Measurements from ENCODE around the gene CLRN2.

The CLRN2 gene

DNA sequence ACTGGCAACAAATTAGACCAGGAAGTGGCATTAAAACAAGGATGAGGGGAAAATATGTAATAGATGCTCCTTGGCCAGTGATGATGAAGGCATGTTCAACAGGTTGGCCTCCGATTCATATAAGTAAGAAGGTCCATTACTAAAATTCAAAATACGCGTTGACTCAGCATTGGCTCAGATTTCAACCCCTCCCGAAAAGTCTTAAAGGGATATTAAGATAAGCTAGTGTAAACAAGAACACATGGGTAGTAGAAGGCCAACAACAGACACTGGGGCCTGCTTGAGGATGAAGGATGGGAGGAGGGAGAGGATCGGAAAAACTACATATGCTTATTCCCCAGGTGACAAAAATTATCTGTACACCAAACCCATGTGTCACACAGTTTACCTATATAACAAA is 42.9 kb downstream of the CLRN2 start:
- no peak for DNase-seq (ENCODE audit: extremely low read depth, low read depth)
- TF ChIP-seq, protein P1, sequence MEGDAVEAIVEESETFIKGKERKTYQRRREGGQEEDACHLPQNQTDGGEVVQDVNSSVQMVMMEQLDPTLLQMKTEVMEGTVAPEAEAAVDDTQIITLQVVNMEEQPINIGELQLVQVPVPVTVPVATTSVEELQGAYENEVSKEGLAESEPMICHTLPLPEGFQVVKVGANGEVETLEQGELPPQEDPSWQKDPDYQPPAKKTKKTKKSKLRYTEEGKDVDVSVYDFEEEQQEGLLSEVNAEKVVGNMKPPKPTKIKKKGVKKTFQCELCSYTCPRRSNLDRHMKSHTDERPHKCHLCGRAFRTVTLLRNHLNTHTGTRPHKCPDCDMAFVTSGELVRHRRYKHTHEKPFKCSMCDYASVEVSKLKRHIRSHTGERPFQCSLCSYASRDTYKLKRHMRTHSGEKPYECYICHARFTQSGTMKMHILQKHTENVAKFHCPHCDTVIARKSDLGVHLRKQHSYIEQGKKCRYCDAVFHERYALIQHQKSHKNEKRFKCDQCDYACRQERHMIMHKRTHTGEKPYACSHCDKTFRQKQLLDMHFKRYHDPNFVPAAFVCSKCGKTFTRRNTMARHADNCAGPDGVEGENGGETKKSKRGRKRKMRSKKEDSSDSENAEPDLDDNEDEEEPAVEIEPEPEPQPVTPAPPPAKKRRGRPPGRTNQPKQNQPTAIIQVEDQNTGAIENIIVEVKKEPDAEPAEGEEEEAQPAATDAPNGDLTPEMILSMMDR (IDR thresholded peaks at IDR 0.05; ENCODE audit: low read depth, low read length) = no peak

DNA sequence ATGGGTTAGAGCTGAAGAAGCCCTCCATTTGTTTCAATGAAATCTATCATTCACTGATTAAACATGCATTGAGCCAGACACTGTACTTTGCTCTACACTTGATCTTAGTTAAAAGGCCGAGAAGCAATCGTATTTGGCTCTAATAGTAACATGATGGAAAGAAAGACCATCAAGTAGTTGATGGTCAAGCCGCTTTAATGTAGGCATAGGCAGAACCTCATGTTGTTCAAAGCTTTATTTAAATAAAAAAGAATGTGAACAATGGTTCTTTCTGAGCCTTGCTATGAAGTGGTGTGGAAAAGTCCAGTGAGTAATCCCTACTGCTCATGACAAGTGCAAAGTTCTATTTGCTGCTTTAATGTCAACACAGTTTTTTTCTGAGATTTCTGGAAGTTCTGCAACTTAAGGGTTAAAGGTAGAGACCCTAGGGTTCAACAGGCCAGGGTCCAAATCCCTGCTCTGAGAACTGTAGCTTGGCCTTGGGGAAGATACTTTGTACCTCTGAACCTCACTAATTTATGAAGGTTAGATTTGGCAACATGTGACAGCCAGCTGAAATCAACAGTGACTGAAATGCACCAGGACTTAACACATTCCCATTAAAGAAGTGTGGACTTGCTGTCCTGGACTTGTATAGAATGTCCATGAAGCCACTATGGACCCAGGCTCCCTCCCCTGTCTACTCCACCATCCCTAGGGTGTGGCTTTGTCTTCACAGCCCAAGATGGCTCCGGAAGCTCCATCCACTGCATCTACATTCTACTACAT is 44.2 kb downstream of the CLRN2 start:
- TF ChIP-seq, protein P1 (IDR thresholded peaks at IDR 0.05; ENCODE audit: low read depth, low read length) = no peak
- no peak for DNase-seq (ENCODE audit: extremely low read depth, low read depth)

DNA sequence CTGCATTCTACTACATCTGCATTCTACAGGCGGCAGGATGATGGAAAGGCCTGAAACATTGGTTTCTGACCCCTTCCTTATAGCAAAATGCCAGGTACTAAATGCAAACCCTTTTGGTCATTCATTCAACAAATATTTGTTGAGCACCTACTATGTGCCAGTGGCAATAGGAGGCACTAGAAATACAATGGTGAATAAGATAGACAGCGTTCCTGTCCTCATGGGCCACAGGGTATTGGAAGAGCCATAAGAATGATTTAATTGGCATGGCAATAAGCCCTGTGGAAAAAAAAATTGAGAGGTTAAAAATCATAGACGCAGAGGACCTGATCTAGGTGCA is 44.7 kb downstream of the CLRN2 start:
- no peak for DNase-seq (ENCODE audit: extremely low read depth, low read depth)
- TF ChIP-seq, protein P1 (IDR thresholded peaks at IDR 0.05; ENCODE audit: low read depth, low read length) = no peak

DNA sequence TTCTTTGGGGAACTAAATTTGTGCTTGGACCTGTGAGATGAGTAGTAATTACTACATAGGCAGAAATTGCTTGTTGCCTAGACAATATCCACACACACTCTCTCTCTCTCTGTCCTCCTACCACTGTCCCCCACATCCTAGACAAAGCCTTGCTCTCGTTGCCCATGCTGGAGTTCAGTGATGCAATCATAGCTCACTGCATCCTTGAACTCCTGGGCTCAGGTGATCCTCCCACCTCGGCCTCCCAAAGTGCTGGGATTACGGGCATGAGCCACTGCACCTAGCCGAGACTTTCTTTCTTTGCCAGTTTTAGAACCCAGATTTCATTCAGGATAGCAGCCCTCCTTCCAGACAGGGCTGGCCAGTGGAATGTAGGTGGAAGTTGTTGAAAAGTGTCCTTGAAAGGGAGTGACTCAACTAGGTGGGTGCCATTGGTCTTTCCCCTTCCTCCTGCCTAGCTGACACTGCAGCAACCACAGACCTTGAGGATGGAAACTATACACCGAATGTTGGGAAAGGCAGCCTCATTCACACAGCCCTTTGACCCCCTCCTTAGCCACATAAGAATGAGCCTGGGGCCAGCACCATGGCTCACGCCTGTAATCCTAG is 45.2 kb downstream of the CLRN2 start:
- DNase-seq (ENCODE audit: extremely low read depth, low read depth) = no peak
- TF ChIP-seq, protein P1 (IDR thresholded peaks at IDR 0.05; ENCODE audit: low read depth, low read length) = no peak

DNA sequence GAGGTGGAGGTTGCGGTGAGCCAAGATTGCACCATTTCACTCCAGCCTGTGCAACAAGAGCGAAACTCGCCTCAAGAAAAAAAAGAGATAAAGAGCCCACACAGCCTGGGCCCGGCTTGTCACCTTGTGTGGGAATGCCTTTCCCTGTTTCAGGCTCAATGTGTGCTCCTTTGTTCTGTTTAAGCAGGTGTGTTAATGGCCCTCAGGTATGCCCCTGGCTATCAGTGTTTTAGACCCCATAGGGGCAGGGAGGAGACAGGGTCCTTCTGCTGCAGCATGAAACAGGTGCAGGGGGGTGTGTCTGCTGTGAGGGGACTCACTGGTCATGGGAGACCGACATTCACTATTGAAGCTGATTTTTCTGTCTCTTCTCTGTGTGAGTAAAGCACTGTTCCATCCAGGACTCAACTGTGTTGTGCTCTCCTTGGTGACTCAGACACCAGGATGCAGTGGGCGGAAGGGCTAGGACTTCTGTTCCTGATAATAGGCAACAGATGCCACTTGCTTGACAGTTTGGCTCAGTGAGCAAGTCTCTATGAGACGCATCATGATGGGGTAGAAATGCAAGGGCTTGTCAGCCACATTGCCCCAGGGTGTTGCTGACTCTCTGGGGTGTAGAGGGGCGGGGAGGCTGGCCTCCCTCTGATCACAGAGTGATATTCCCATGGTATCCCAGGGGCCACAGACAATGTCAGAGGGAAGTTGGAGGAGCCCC is 46.4 kb downstream of the CLRN2 start:
- DNase-seq (ENCODE audit: extremely low read depth, low read depth) = peak; percentile 49
- TF ChIP-seq, protein P1 (IDR thresholded peaks at IDR 0.05; ENCODE audit: low read depth, low read length) = no peak

DNA sequence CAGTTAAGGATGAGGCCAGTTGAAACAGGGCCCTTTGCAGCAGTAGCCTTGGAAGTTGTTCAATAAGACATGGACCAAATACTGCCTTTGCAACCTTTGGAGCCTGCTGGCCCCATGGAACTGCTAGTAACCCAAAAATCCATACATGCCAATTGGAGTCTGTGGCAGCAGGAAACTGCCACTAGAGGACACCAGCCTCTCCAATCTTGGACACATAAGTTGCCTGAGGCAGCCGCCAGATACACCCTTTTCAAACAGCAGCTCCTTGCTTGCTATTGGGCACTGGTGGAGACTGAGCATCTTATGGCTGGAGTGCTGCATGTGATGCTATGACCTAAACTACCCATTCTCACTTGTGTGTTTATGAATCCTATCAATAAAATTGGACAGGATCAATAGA is 47.2 kb downstream of the CLRN2 start:
- DNase-seq (ENCODE audit: extremely low read depth, low read depth) = no peak
- TF ChIP-seq, protein P1 (IDR thresholded peaks at IDR 0.05; ENCODE audit: low read depth, low read length) = no peak

DNA sequence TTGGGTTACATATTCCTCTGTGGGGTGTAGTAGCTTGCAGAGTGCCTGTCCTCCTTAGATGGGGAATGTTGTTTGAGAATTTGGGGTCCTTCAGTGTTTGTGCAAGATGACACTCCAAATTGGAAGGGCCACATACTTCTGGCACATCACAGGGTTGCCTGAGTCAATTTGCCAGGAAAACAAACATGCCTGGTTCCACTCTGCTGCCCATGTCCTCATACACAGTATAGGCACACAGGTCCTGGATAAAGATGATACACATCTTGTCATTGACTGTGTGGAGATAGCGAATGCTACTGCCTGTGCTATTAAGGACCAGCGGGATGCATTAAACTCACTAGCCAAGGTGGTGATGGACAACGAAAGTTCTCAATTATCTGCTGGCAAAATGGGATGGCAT is 50.9 kb downstream of the CLRN2 start:
- no peak for DNase-seq (ENCODE audit: extremely low read depth, low read depth)
- TF ChIP-seq, protein P1 (IDR thresholded peaks at IDR 0.05; ENCODE audit: low read depth, low read length) = no peak

All from AG09319 (cell line).